Caco-2 (cell line): ENCODE data around the gene ATP5IF1. TPM values are rescaled to one million over a fixed set of nuclear protein-coding genes. Genes with fewer than 3 reads are reported as not detected.

Source experiments
- BruUV-seq: library from RNA; stranded (reverse); fragments of 400-500 nt; replicated peaks from 2 replicates; lab custom pipeline; 2021; lab: Mats Ljungman, UMichigan
- CTCF ChIA-PET: fragments of 300-600 bp; sonication (Branson Sonifier 250); formaldehyde crosslinking; loops from one replicate; lab custom pipeline; 2022; ENCODE audit warnings: antibody characterized with exemption; lab: Charles Lee
- POLR2A ChIA-PET: fragments of 300-600 bp; sonication (Branson Sonifier 250); formaldehyde crosslinking; loops from one replicate; lab custom pipeline; 2022; ENCODE audit warnings: antibody characterized with exemption; lab: Charles Lee
- DNase-seq, 2 experiments: peaks; one replicate each; pipeline versions ENCODE4 v3.0.0 to v3.0.0-alpha.2; 2020 to 2022
- H3K27me3 ChIP-seq: replicated peaks from 2 replicates; pipeline ENCODE4 v1.6.0; 2011; ENCODE audit warnings: low read length; ENCODE audit not compliant: control insufficient read depth, insufficient read depth
- H3K36me3 ChIP-seq: 2 replicates; pipeline ENCODE4 v1.5.1; 2011; ENCODE audit warnings: low read length; ENCODE audit not compliant: control insufficient read depth, insufficient read depth
- H3K4me1 ChIP-seq: fragments of 250-450 bp; sonication (Bioruptor Pico); 2 replicates; pipeline ENCODE4 v1.5.1; 2020; ENCODE audit warnings: mild to moderate bottlenecking
- H3K4me3 ChIP-seq: 2 replicates; pipeline ENCODE4 v1.5.1; 2011; ENCODE audit warnings: low read depth, mild to moderate bottlenecking, control low read depth, low read length
- H3K9me3 ChIP-seq: fragments of 250-450 bp; sonication (Bioruptor Pico); 2 replicates; pipeline ENCODE4 v1.5.1; 2020; ENCODE audit warnings: mild to moderate bottlenecking, moderate library complexity
- H3K27ac Mint-ChIP-seq: one replicate; pipeline ENCODE4 v1.8.0; 2022; ENCODE audit warnings: mixed read lengths; ENCODE audit not compliant: unreplicated experiment
- H3K27me3 Mint-ChIP-seq: one replicate; pipeline ENCODE4 v1.8.0; 2022; ENCODE audit warnings: mixed read lengths; ENCODE audit not compliant: insufficient read depth, unreplicated experiment
- H3K36me3 Mint-ChIP-seq: one replicate; pipeline ENCODE4 v1.8.0; 2022; ENCODE audit warnings: mild to moderate bottlenecking, mixed read lengths; ENCODE audit not compliant: insufficient read depth, unreplicated experiment
- H3K4me1 Mint-ChIP-seq: one replicate; pipeline ENCODE4 v1.8.0; 2022; ENCODE audit warnings: low read depth, mixed read lengths; ENCODE audit not compliant: unreplicated experiment
- H3K4me3 Mint-ChIP-seq: one replicate; pipeline ENCODE4 v1.8.0; 2022; ENCODE audit warnings: mild to moderate bottlenecking, moderate library complexity, mixed read lengths; ENCODE audit not compliant: unreplicated experiment
- H3K9me3 Mint-ChIP-seq: one replicate; pipeline ENCODE4 v1.8.0; 2022; ENCODE audit warnings: mixed read lengths; ENCODE audit not compliant: unreplicated experiment
- intact Hi-C: fragments of 100-400 bp; cut with micrococcal nuclease; formaldehyde crosslinking; loops from one replicate; pipeline ENCODE4 v1.10.0; 2022; ENCODE audit not compliant: unreplicated experiment
- total RNA-seq: library from RNA; stranded (reverse); gene quantifications from 2 replicates; pipeline ENCODE4 v1.2.3, GENCODE V29; 2022
- TF ChIP-seq, protein P1 (sequence below), 2 experiments: fragments of 200-600 bp in 1 of 2; IDR thresholded peaks; 1 replicate in 1 of 2; 2 replicates in 1 of 2; pipeline versions ENCODE4 v1.5.1 to v1.8.0; 2011 to 2022; ENCODE audit warnings: antibody characterized with exemption in 1 of 2, control low read depth in 1 of 2, inconsistent platforms in 1 of 2, low read depth in 1 of 2, low read length in 1 of 2, mild to moderate bottlenecking in 1 of 2, moderate library complexity in 1 of 2; ENCODE audit not compliant: insufficient read depth in 1 of 2, severe bottlenecking in 1 of 2, unreplicated experiment in 1 of 2

The ATP5IF1 gene
- total RNA-seq, 1 experiment from 2014 or later, result 130 TPM

DNA sequence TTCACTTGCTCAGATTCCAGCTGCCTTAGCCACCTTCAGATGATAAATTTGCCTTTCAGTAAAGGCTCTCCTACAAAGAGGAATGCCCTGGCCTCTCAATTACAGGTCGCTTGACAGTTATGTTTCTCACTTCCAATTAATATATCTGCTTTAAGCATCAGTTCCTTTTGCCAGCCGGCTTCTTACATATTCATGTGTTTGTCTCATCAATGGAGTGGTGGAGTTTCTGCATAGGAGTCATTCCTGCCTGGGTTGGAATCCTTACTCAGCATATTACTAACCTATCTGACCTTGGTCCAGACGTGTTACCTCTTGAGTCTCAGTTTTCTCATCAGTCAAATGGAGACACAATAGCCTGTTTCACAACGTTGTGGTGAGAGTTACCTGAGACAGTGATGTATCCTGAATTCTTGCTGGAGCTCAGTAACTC is 14.0 kb downstream of the ATP5IF1 start:
- POLR2A ChIA-PET, result interaction anchor here (0.6 to 2.0 kb wide), 5 partner anchors 8 to 256 kb away, joined by 4 to 9 read pairs (median 6); partner anchors contain the start of genes ATP5IF1, MED18 and RCC1
- CTCF ChIA-PET, result interaction anchor here (0.5 to 1.9 kb wide), 4 partner anchors 10 to 160 kb away, joined by 4 to 21 read pairs (median 14); partner anchors contain the start of gene SESN2
- Mint-ChIP-seq H3K27me3 (no peaks in the 10 kb centered on the region), H3K36me3 (peaks cover 6% of the 10 kb centered on the region), H3K4me3 (peak overlapping the region; percentile 73), H3K9me3 (no peaks in the 10 kb centered on the region), H3K4me1 (peaks cover 30% of the 10 kb centered on the region), H3K27ac (peak overlapping the region; percentile 98)
- intact Hi-C loops, result loop anchor here (5.0 kb wide), 1 partner anchor 262 kb away; no protein-coding TSS in a partner anchor
- Histone ChIP-seq H3K27me3 (no peaks in the 10 kb centered on the region), H3K4me1 (peaks cover 6% of the 10 kb centered on the region; the same call in 1 of the 2 replicates), H3K4me3 (no peak overlapping the region), H3K9me3 (no peaks in the 10 kb centered on the region), H3K36me3 (no peaks in the 10 kb centered on the region)
- no peak for DNase-seq
- BruUV-seq, result TSS peak; percentile 99
- TF ChIP-seq, protein P1, sequence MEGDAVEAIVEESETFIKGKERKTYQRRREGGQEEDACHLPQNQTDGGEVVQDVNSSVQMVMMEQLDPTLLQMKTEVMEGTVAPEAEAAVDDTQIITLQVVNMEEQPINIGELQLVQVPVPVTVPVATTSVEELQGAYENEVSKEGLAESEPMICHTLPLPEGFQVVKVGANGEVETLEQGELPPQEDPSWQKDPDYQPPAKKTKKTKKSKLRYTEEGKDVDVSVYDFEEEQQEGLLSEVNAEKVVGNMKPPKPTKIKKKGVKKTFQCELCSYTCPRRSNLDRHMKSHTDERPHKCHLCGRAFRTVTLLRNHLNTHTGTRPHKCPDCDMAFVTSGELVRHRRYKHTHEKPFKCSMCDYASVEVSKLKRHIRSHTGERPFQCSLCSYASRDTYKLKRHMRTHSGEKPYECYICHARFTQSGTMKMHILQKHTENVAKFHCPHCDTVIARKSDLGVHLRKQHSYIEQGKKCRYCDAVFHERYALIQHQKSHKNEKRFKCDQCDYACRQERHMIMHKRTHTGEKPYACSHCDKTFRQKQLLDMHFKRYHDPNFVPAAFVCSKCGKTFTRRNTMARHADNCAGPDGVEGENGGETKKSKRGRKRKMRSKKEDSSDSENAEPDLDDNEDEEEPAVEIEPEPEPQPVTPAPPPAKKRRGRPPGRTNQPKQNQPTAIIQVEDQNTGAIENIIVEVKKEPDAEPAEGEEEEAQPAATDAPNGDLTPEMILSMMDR (IDR thresholded peaks at IDR 0.05; ENCODE audit: insufficient read depth in 1 of 2, low read depth in 1 of 2, low read length in 1 of 2, severe bottlenecking in 1 of 2, unreplicated experiment in 1 of 2), result no peak

DNA sequence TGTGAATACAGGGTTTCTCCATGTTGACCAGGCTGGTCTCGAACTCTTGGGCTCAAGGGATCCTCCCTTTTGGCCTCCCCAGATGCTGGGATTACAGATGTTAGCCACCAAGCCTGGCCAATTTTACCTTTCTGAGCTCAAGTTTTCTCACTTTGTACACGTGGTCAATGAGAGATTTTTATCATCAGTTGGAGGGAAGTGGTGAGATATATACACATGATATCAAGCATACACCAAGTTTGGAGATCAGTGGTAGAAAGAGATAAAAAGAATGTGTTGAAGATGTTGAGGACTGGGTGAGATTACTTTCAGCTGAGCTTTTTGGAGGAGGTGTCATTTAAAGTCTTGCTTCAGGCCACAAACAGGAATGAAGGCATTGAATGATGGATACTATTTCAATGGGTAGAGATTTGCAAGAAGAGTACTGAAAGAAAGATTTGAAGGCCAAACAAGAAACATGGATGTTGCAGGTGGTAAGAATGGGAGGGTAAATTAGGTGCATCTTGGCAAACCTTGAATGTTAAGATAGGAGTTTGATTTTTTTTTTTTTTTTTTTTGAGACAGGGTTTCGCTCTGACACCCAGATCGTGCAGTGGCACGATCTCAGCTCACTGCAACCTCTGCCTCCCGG is 20.4 kb downstream of the ATP5IF1 start:
- ChIA-PET POLR2A (no interaction called here), CTCF (interaction anchor here (0.6 kb wide), 1 partner anchor 41 kb away, joined by 3 read pairs; no protein-coding TSS in a partner anchor)
- no peaks in the 10 kb centered on the region for H3K27me3 Mint-ChIP-seq
- H3K36me3 ChIP-seq, result no peaks in the 10 kb centered on the region
- no peak for DNase-seq
- BruUV-seq, result no TSS peak
- TF ChIP-seq, protein P1 (IDR thresholded peaks at IDR 0.05; ENCODE audit: insufficient read depth in 1 of 2, low read depth in 1 of 2, low read length in 1 of 2, severe bottlenecking in 1 of 2, unreplicated experiment in 1 of 2), result no peak
- intact Hi-C loops, result no loop called here
- H3K4me1 ChIP-seq, result 0 out of 2 replicates have a peak, but pooled peaks cover 4% of the 10 kb centered on the region
- H3K4me3 Mint-ChIP-seq, result no peak overlapping the region
- no peaks in the 10 kb centered on the region for H3K9me3 Mint-ChIP-seq
- no peak overlapping the region for H3K27ac Mint-ChIP-seq
- no peaks in the 10 kb centered on the region for H3K27me3 ChIP-seq
- H3K4me1 Mint-ChIP-seq, result peaks cover 13% of the 10 kb centered on the region
- no peaks in the 10 kb centered on the region for H3K9me3 ChIP-seq
- H3K36me3 Mint-ChIP-seq, result peaks cover 20% of the 10 kb centered on the region
- H3K4me3 ChIP-seq, result no peak overlapping the region

DNA sequence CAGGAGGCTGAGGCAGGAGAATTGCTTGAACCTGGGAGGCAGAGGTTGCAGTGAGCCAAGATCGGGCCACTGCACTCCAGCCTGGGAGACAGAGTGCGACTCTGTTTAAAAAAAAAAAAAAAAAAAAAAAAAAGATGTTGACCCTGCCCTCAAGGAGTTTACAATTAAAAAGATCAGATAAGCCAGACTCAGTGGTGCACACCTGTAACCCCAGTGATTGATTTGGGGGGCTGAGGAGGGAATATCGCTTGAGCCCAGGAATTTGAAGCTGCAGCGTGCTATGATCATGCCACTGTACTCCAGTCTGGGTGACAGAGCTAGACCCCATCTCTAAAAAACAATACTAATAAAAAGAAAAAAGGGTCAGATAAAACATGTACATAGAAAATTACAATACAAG is 21.8 kb downstream of the ATP5IF1 start:
- Mint-ChIP-seq H3K9me3 (no peaks in the 10 kb centered on the region), H3K27ac (peak overlapping the region; percentile 92), H3K27me3 (no peaks in the 10 kb centered on the region), H3K4me1 (peaks cover 13% of the 10 kb centered on the region), H3K4me3 (no peak overlapping the region), H3K36me3 (peaks cover 33% of the 10 kb centered on the region)
- no peak for DNase-seq
- no peaks in the 10 kb centered on the region for H3K9me3 ChIP-seq
- ChIA-PET POLR2A (interaction anchor here (1.2 kb wide), 1 partner anchor 9 kb away, joined by 6 read pairs; no protein-coding TSS in a partner anchor), CTCF (interaction anchor here (1.8 kb wide), 1 partner anchor 9 kb away, joined by 5 read pairs; no protein-coding TSS in a partner anchor)
- TF ChIP-seq, protein P1 (IDR thresholded peaks at IDR 0.05; ENCODE audit: insufficient read depth in 1 of 2, low read depth in 1 of 2, low read length in 1 of 2, severe bottlenecking in 1 of 2, unreplicated experiment in 1 of 2), result no peak
- BruUV-seq, result no TSS peak
- H3K4me3 ChIP-seq, result no peak overlapping the region
- intact Hi-C loops, result no loop called here
- H3K27me3 ChIP-seq, result no peaks in the 10 kb centered on the region
- 0 out of 2 replicates have a peak, but pooled peaks cover 4% of the 10 kb centered on the region for H3K4me1 ChIP-seq
- H3K36me3 ChIP-seq, result no peaks in the 10 kb centered on the region
